Measurements from ENCODE around the gene ETV7. TPM values are rescaled to one million over a fixed set of nuclear protein-coding genes. Genes with fewer than 3 reads are reported as not detected.

The ETV7 gene
- total and polyA plus RNA-seq, 7 donors = 0.36 to 11.6 (median 2.9) TPM; not detected in 1

- no peaks in the 10 kb centered on the region for H3K27me3 ChIP-seq
- H3K27ac ChIP-seq = no peak overlapping the region
- DNase-seq = no peak
- intact Hi-C loops (cut with DNase I) = no loop called here
- H3K9me3 ChIP-seq = no peaks in the 10 kb centered on the region
- H3K36me3 ChIP-seq = no peaks in the 10 kb centered on the region
- WGBS, 2 donors = 28 to 77% methylated on average over 6 of the region's 6 CpGs
- no peak overlapping the region for H3K4me3 ChIP-seq
- H3K4me1 ChIP-seq = no peaks in the 10 kb centered on the region
- TF ChIP-seq POLR2A (IDR thresholded peaks at IDR 0.05) = no peak
- no peak for TF ChIP-seq EP300 (IDR thresholded peaks at IDR 0.05)
- no peak for TF ChIP-seq CTCF (IDR thresholded peaks at IDR 0.05)
- TF ChIP-seq POLR2AphosphoS5 (IDR thresholded peaks at IDR 0.05) = no peak
Measured at GRCh38 chr6:36318690-36319435, 68.6 kb downstream of the ETV7 start.

- Histone ChIP-seq H3K4me3 (no peak overlapping the region), H3K36me3 (no peaks in the 10 kb centered on the region), H3K27me3 (no peaks in the 10 kb centered on the region), H3K9me3 (no peaks in the 10 kb centered on the region), H3K27ac (no peak overlapping the region), H3K4me1 (no peaks in the 10 kb centered on the region)
- TF ChIP-seq EP300 (IDR thresholded peaks at IDR 0.05) (no peak), POLR2A (IDR thresholded peaks at IDR 0.05) (no peak), CTCF (IDR thresholded peaks at IDR 0.05) (no peak), POLR2AphosphoS5 (IDR thresholded peaks at IDR 0.05) (no peak)
- no peak for DNase-seq
- intact Hi-C loops (cut with DNase I) = no loop called here
- WGBS, 2 donors = 96 to 98% methylated on average over 2 of the region's 2 CpGs
Measured at GRCh38 chr6:36317623-36318022, 69.8 kb downstream of the ETV7 start.

Other genes with a start within 250 kb of the ETV7 start
- gene BRPF3, start 190.9 kb downstream of the ETV7 start, total RNA-seq = 10 to 100 TPM; 11.2 to 35.3 (median 23.6) TPM
- gene BRPF3, start 190.9 kb downstream of the ETV7 start, polyA plus RNA-seq = 10 to 100 TPM; 24.9 to 41.8 (median 36.6) TPM
- not detected for gene PNPLA1, start 117.6 kb downstream of the ETV7 start, total RNA-seq
- gene PNPLA1, start 117.6 kb downstream of the ETV7 start, polyA plus RNA-seq = under 1 TPM in 2 of 3 donors, not detected in 1; 0.20 to 0.46 TPM
- gene BNIP5, start 50.8 kb downstream of the ETV7 start, total RNA-seq = not detected
- 1 to 10 TPM; 5.5 to 9.0 (median 8.6) TPM for gene BNIP5, start 50.8 kb downstream of the ETV7 start, polyA plus RNA-seq
- not detected for gene PXT1, start 55.2 kb upstream of the ETV7 start, total RNA-seq
- not detected for gene PXT1, start 55.2 kb upstream of the ETV7 start, polyA plus RNA-seq
- 10 to 100 TPM; 48.5 to 71.3 (median 50.8) TPM for gene KCTD20, start 55.3 kb upstream of the ETV7 start, total RNA-seq
- gene KCTD20, start 55.3 kb upstream of the ETV7 start, polyA plus RNA-seq = 10 to 100 TPM; 12.0 to 19.6 (median 12.0) TPM
- gene STK38, start 159.8 kb upstream of the ETV7 start, total RNA-seq = 10 to 100 TPM; 25.8 to 46.3 (median 33.1) TPM
- 10 to 100 TPM; 33.6 to 47.8 (median 42.1) TPM for gene STK38, start 159.8 kb upstream of the ETV7 start, polyA plus RNA-seq
- 100 to 1,000 TPM; 101 to 168 (median 122) TPM for gene SRSF3, start 206.7 kb upstream of the ETV7 start, total RNA-seq
- 100 to 1,000 TPM; 144 to 292 (median 165) TPM for gene SRSF3, start 206.7 kb upstream of the ETV7 start, polyA plus RNA-seq

All from sigmoid colon (tissue), 7 donors.